ENCODE results near the gene SH3TC1. TPM values are rescaled to one million over a fixed set of nuclear protein-coding genes. Genes with fewer than 3 reads are reported as not detected.

The SH3TC1 gene
- total and polyA plus RNA-seq, 2 donors from 2014 or later = 43.1 to 127 TPM

DNA sequence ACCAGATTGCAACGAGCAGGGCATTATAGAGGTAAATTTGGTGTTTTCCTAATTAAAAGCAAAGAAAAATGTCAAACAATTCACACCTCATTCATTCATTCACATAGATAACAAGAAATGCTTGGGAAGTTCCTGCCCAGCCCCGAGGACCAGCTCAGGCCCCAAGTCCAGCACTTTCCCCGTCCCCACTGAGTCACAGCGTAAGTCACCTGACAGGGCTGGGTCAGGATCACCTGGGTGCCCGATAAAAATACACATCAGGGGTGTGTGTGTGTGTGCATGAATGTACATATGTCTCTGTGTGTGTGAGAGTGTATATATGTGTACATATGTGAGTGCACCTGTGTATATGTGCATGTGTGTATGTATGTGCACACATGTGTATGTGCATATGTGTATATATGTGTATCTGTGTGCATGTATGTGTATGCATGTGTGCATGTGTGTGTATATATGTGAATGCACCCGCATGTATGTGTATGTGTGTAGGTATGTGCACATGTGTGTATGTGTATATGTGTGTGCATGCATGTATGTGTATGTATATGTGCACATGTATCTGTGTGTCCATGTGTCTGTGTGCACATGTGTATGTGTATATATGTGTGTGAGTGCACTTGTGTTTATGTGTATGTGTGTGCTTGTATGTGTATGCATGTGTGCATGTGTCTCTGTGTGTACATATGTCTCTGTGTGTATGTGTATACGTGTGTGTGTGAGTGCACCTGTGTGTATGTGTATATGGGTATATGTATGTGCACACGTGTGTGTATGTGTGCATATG is 18.6 kb upstream of the SH3TC1 start:
- FAIRE-seq (no peak), DNase-seq (no peak)
- Histone ChIP-seq H3K9ac (ENCODE audit: low read length in 3 of 3) (no peak overlapping the region), H3K27me3 (ENCODE audit: control insufficient read depth, insufficient read depth, low read length) (no peaks in the 10 kb centered on the region), H3K27ac (ENCODE audit: low read depth in 2 of 2, low read length in 2 of 2) (no peak overlapping the region), H3K9me3 (ENCODE audit: control insufficient read depth in 2 of 3, insufficient read depth in 1 of 3, low read length in 3 of 3) (no peaks in the 10 kb centered on the region), H3K4me1 (ENCODE audit: control insufficient read depth in 2 of 3, insufficient read depth in 2 of 3, low read depth in 1 of 3, low read length in 3 of 3) (peaks cover 0 to 26% (median 0%) of the 10 kb centered on the region in 3 donors), H3K4me3 (ENCODE audit: low read length in 3 of 3) (peak overlapping the region in 1 of 3 donors; percentile 1), H3K36me3 (ENCODE audit: control insufficient read depth in 2 of 3, insufficient read depth in 3 of 3, low read length in 3 of 3) (no peaks in the 10 kb centered on the region)
- intact Hi-C loops (cut with DNase I) = no loop called here
- TF ChIP-seq, protein P1, sequence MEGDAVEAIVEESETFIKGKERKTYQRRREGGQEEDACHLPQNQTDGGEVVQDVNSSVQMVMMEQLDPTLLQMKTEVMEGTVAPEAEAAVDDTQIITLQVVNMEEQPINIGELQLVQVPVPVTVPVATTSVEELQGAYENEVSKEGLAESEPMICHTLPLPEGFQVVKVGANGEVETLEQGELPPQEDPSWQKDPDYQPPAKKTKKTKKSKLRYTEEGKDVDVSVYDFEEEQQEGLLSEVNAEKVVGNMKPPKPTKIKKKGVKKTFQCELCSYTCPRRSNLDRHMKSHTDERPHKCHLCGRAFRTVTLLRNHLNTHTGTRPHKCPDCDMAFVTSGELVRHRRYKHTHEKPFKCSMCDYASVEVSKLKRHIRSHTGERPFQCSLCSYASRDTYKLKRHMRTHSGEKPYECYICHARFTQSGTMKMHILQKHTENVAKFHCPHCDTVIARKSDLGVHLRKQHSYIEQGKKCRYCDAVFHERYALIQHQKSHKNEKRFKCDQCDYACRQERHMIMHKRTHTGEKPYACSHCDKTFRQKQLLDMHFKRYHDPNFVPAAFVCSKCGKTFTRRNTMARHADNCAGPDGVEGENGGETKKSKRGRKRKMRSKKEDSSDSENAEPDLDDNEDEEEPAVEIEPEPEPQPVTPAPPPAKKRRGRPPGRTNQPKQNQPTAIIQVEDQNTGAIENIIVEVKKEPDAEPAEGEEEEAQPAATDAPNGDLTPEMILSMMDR (IDR thresholded peaks at IDR 0.05; ENCODE audit: borderline replicate concordance, extremely low read depth, insufficient read depth) = no peak

DNA sequence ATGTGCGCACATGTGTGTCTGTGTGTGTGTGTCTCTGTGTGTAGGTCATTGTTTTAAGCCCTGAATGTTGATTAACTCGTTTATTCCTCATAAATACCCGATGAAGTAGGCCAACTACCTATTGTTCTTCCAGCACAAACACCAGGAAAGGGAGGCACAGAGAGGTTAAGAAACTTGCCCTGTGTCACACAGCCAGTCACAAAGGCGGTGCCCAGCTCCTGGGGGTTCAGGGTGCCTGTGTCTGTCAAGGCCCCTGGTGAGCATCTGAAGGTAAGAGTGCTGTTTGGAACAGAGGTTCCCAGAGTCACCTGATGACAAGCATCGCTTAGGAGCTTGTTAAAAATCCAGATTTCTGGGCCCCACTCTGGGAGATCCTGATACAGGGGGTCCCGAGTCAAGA is 18.0 kb upstream of the SH3TC1 start:
- H3K27ac ChIP-seq (ENCODE audit: low read depth in 2 of 2, low read length in 2 of 2) = peak overlapping the region in 1 of 2 donors; percentile 45
- intact Hi-C loops (cut with DNase I) = no loop called here
- FAIRE-seq = no peak

DNA sequence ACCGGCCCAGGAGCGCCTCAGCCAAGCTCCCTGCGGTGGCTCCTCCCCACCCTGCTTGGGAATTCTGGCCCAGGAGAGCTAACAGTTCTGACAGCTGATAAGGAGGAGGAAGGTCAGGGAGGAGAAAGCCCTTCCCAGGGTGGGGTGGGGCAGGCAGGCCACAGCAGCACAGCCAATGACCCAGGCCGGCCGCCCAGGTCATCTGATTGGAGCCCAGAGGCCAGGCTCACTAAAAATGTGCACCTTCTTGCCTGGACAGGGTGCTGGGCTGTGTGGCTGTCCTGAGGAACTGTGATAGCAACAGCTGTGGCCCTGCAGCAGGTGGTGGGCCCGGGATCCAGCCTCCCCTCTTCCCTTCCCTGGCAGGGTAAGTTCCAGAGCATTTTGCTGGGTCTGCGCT is 17.2 kb upstream of the SH3TC1 start:
- Histone ChIP-seq H3K4me1 (ENCODE audit: control insufficient read depth in 2 of 3, insufficient read depth in 2 of 3, low read depth in 1 of 3, low read length in 3 of 3) (peaks cover 0 to 26% (median 0%) of the 10 kb centered on the region in 3 donors), H3K4me3 (ENCODE audit: low read length in 3 of 3) (no peak overlapping the region), H3K9me3 (ENCODE audit: control insufficient read depth in 2 of 3, insufficient read depth in 1 of 3, low read length in 3 of 3) (no peaks in the 10 kb centered on the region), H3K27ac (ENCODE audit: low read depth in 2 of 2, low read length in 2 of 2) (peak overlapping the region; percentile 45 to 70), H3K9ac (ENCODE audit: low read length in 3 of 3) (peak overlapping the region in 1 of 3 donors; percentile 46), H3K36me3 (ENCODE audit: control insufficient read depth in 2 of 3, insufficient read depth in 3 of 3, low read length in 3 of 3) (no peaks in the 10 kb centered on the region), H3K27me3 (ENCODE audit: control insufficient read depth, insufficient read depth, low read length) (no peaks in the 10 kb centered on the region)
- intact Hi-C loops (cut with DNase I) = no loop called here
- peak in 1 of 5 donors; percentile 56 for DNase-seq
- TF ChIP-seq, protein P1 (IDR thresholded peaks at IDR 0.05; ENCODE audit: borderline replicate concordance, extremely low read depth, insufficient read depth) = no peak
- FAIRE-seq = no peak

More for the DNA sequence above, 18.0 kb upstream of the SH3TC1 start:
- Histone ChIP-seq H3K9me3 (ENCODE audit: control insufficient read depth in 2 of 3, insufficient read depth in 1 of 3, low read length in 3 of 3) (no peaks in the 10 kb centered on the region), H3K36me3 (ENCODE audit: control insufficient read depth in 2 of 3, insufficient read depth in 3 of 3, low read length in 3 of 3) (no peaks in the 10 kb centered on the region), H3K9ac (ENCODE audit: low read length in 3 of 3) (no peak overlapping the region), H3K27me3 (ENCODE audit: control insufficient read depth, insufficient read depth, low read length) (no peaks in the 10 kb centered on the region), H3K4me3 (ENCODE audit: low read length in 3 of 3) (peak overlapping the region in 1 of 3 donors; percentile 1), H3K4me1 (ENCODE audit: control insufficient read depth in 2 of 3, insufficient read depth in 2 of 3, low read depth in 1 of 3, low read length in 3 of 3) (peaks cover 0 to 26% (median 0%) of the 10 kb centered on the region in 3 donors)
- TF ChIP-seq, protein P1 (IDR thresholded peaks at IDR 0.05; ENCODE audit: borderline replicate concordance, extremely low read depth, insufficient read depth) = no peak
- peak in 1 of 5 donors; percentile 37 for DNase-seq
